ENCODE measurements around the gene KAZN.

The KAZN gene

DNA sequence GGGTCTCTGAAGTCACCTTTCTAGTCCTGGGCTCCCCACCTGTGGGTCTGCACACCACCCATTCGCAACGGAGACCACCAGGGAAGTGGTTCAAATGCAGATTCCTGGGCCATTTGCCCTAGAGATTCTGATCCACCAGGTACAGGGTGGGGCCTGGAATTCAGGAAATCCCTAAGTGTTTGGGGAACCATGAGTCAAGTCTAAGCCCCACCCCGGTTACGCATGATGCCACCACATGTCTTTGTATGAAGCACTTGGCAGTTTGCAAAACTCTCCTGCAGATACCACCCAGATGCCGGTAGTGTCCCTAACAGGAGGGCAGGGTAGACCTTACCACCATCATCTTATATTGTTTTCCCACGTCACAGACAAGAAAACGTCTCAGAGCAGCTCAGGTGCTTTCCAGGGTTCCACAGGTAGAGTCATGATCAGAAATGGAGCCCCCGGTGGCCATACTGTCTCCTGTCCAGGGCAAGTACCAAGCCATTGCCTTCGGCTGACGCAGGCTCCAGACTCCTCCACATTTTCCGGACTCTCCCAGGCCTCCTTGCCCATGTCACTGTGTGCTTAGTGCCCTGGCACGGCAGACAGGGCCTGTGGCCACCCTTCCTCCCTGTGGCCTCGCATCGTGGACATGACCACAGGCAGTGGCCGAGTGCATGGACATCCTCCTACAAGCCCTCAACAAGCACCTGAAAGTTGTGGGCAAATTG lies 465.9 kb downstream of the KAZN start:
- TF ChIP-seq CTCF (IDR thresholded peaks at IDR 0.05; ENCODE audit: insufficient read depth, missing control alignments), result no peak
- no peak for DNase-seq (ENCODE audit: insufficient read length, low spot score)
- no peak for FAIRE-seq

DNA sequence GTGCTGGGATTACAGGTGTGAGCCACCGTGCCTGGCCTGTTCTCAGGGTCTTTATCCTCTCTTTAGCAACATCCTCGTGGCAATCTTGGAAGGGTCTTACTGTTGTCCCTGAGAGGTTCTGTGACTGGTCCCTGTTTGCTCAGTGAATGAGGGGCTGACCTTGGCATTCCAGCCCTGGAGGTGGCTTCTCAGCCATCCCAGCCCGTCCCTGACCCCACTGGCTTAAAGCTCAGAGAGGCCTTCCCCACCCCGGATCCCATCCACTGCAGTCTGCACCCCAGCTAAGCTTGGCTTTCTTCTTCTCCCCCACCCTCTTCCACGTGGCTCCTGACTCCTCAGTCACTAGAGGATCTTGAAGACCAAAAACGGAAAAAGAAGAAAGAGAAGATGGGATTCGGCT lies 466.8 kb downstream of the KAZN start:
- no peak for FAIRE-seq

GRCh38 chr1:15065736-15066135 lies 467.3 kb downstream of the KAZN start:
- FAIRE-seq (no peak), DNase-seq (ENCODE audit: insufficient read length, low spot score) (no peak)
- no peak for TF ChIP-seq CTCF (IDR thresholded peaks at IDR 0.05; ENCODE audit: insufficient read depth, missing control alignments)

More for the DNA sequence above, 466.8 kb downstream of the KAZN start:
- no peak for DNase-seq (ENCODE audit: insufficient read length, low spot score)
- TF ChIP-seq CTCF (IDR thresholded peaks at IDR 0.05; ENCODE audit: insufficient read depth, missing control alignments), result no peak

DNA sequence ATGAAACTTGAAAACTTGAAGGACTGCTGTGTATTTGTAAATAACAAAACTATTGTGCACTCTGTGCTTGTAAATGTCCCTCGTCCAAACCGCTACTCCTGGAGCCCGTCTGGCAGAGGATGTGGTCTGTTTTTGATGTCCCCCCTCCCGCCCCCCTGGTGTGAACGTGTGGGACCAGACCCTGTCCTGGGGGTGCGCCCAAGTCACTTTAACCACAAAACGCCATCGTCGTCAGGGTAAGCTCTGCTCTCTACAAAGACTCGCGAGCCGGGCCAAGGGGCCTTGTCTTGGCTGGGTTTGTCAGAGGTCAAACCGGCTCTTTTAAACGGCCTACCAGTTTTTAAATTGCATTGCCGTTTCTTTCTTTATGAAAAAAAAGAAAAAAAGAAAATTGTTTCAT lies 467.7 kb downstream of the KAZN start:
- DNase-seq (ENCODE audit: insufficient read length, low spot score), result no peak
- TF ChIP-seq CTCF (IDR thresholded peaks at IDR 0.05; ENCODE audit: insufficient read depth, missing control alignments), result no peak
- no peak for FAIRE-seq

GRCh38 chr1:15067148-15067547 lies 468.7 kb downstream of the KAZN start:
- DNase-seq (ENCODE audit: insufficient read length, low spot score) (no peak), FAIRE-seq (no peak)
- TF ChIP-seq CTCF (IDR thresholded peaks at IDR 0.05; ENCODE audit: insufficient read depth, missing control alignments), result no peak

GRCh38 chr1:15068152-15068551 lies 469.7 kb downstream of the KAZN start:
- FAIRE-seq (no peak), DNase-seq (ENCODE audit: insufficient read length, low spot score) (no peak)
- TF ChIP-seq CTCF (IDR thresholded peaks at IDR 0.05; ENCODE audit: insufficient read depth, missing control alignments), result no peak

- TF ChIP-seq CTCF (IDR thresholded peaks at IDR 0.05; ENCODE audit: insufficient read depth, missing control alignments), result no peak
- FAIRE-seq (no peak), DNase-seq (ENCODE audit: insufficient read length, low spot score) (no peak)
Observed at GRCh38 chr1:15068997-15069396, 470.5 kb downstream of the KAZN start.
